ENCODE results near the gene DCAF15.
"Not testable (repeated sequence)": the region's sequence is repeated elsewhere in the genome, so short reads cannot be mapped to it uniquely, and the experiment has no call there.

The DCAF15 gene

DNA sequence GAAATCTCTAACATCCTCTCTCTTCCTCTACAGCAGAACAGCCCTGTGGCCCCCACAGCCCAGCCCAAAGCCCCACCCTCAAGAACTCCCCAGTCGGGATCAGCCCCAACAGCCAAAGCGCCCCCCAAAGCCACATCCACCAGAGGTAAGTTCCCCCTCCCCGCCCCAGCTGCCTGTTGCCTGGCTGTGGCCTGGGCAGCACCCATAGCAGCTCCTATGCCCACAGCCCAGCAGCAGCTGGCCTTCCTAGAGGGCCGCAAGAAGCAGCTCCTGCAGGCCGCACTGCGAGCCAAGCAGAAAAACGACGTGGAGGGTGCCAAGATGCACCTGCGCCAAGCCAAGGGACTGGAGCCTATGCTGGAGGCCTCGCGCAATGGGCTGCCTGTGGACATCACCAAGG, 31.8 kb upstream of the DCAF15 start:
- no peak overlapping the region for H2AFZ ChIP-seq (ENCODE audit: low read depth, low read length)
- H3K36me3 ChIP-seq (replicated peaks; ENCODE audit: low read depth, low read length), result peaks cover 33% of the 10 kb centered on the region
- H3K9ac ChIP-seq (ENCODE audit: low read length), result no peak overlapping the region
- H3K79me2 ChIP-seq (ENCODE audit: low read length), result no peaks in the 10 kb centered on the region
- H3K27me3 ChIP-seq (ENCODE audit: low read depth, low read length), result no peaks in the 10 kb centered on the region
- no peak overlapping the region for H3K27ac ChIP-seq (ENCODE audit: low read length)
- H3K9me3 ChIP-seq (ENCODE audit: insufficient read depth, low read length), result no peaks in the 10 kb centered on the region
- no peak overlapping the region for H3K4me2 ChIP-seq (ENCODE audit: low read length)
- no peaks in the 10 kb centered on the region for H4K20me1 ChIP-seq (ENCODE audit: insufficient read depth, low read length)
- TF ChIP-seq, protein P1, sequence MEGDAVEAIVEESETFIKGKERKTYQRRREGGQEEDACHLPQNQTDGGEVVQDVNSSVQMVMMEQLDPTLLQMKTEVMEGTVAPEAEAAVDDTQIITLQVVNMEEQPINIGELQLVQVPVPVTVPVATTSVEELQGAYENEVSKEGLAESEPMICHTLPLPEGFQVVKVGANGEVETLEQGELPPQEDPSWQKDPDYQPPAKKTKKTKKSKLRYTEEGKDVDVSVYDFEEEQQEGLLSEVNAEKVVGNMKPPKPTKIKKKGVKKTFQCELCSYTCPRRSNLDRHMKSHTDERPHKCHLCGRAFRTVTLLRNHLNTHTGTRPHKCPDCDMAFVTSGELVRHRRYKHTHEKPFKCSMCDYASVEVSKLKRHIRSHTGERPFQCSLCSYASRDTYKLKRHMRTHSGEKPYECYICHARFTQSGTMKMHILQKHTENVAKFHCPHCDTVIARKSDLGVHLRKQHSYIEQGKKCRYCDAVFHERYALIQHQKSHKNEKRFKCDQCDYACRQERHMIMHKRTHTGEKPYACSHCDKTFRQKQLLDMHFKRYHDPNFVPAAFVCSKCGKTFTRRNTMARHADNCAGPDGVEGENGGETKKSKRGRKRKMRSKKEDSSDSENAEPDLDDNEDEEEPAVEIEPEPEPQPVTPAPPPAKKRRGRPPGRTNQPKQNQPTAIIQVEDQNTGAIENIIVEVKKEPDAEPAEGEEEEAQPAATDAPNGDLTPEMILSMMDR (IDR thresholded peaks at IDR 0.05; ENCODE audit: low read depth, low read length), result no peak
- no peak for TF ChIP-seq EZH2phosphoT487 (IDR thresholded peaks at IDR 0.05; ENCODE audit: low read depth)
- no peak overlapping the region for H3K4me3 ChIP-seq (ENCODE audit: low read length)
- no peaks in the 10 kb centered on the region; the same call in 1 of the 2 replicates for H3K4me1 ChIP-seq (ENCODE audit: low read length)

DNA sequence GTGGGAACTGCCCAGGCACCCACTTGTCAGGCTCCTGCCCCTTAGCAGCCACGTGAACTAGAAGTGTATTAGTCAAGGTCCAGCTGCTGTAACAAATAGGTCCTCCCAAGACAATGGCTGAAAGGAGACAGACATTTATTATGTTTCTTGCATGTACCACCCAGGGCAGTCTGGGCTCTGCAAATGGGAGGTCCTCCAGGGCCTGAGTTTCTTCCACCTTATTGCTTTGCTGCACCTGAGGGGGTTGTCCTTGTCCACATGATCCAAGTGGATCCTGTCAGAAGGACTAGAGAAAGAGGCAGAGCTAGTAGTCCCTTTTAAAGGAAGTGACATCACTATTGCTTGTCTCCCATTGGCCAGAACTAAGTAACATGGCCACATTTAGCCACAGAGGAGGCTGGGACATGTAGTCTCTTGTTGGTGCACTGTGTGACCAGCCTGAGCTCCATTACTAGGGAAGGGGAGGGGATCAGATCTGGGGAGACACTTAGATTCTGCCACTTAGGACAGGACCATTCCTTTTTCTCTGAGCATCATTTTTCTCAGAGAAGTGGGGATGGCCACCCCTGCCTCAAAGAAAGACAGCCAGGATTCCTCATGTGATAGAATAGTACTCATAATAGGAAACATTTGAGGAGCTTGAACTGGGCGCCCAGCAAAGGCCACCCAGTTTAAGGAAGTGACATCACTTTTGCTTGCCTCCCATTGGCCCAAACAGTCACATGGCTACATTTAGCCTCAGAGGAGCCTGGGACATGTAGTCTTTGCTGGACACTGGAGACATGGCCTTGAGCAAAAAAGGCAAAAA, 31.2 kb upstream of the DCAF15 start:
- no peaks in the 10 kb centered on the region; the same call in 1 of the 2 replicates for H3K4me1 ChIP-seq (ENCODE audit: low read length)
- no peaks in the 10 kb centered on the region for H3K79me2 ChIP-seq (ENCODE audit: low read length)
- H3K9me3 ChIP-seq (ENCODE audit: insufficient read depth, low read length), result no peaks in the 10 kb centered on the region
- no peak for TF ChIP-seq EZH2phosphoT487 (IDR thresholded peaks at IDR 0.05; ENCODE audit: low read depth)
- TF ChIP-seq, protein P1 (IDR thresholded peaks at IDR 0.05; ENCODE audit: low read depth, low read length), result no peak
- H3K36me3 ChIP-seq (replicated peaks; ENCODE audit: low read depth, low read length), result peaks cover 34% of the 10 kb centered on the region
- H3K9ac ChIP-seq (ENCODE audit: low read length), result no peak overlapping the region
- H2AFZ ChIP-seq (ENCODE audit: low read depth, low read length), result no peak overlapping the region
- 0 out of 2 replicates have a peak overlapping the region, but pooled peaks have one; percentile 6 for H3K4me3 ChIP-seq (ENCODE audit: low read length)
- H4K20me1 ChIP-seq (ENCODE audit: insufficient read depth, low read length), result no peaks in the 10 kb centered on the region
- H3K27me3 ChIP-seq (ENCODE audit: low read depth, low read length), result no peaks in the 10 kb centered on the region
- H3K4me2 ChIP-seq (ENCODE audit: low read length), result peak overlapping the region; percentile 18; the same call in 1 of the 2 replicates
- H3K27ac ChIP-seq (ENCODE audit: low read length), result peak overlapping the region; percentile 3; the same call in 1 of the 2 replicates

DNA sequence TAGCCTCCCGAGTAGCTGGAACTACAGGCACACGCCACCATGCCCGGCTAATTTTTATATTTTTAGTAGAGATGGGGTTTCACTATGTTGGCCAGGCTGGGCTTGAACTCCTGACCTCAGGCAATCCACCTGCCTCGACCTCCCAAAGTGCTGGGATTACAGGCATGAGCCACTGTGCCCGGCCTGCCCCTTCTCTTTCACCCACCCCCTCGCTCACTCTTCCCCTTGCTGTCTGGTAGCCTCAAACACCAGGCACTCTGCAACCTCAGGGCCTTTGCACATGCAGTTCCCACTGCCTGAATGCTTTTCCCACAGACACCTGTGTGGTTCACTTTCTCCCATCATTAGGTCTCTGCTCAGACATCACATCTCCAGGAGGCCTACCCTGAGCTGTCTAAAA, 30.2 kb upstream of the DCAF15 start:
- H3K9me3 ChIP-seq (ENCODE audit: insufficient read depth, low read length); H2AFZ ChIP-seq (ENCODE audit: low read depth, low read length); H4K20me1 ChIP-seq (ENCODE audit: insufficient read depth, low read length); H3K9ac ChIP-seq (ENCODE audit: low read length); H3K27me3 ChIP-seq (ENCODE audit: low read depth, low read length); H3K79me2 ChIP-seq (ENCODE audit: low read length); H3K4me2 ChIP-seq (ENCODE audit: low read length); H3K4me3 ChIP-seq (ENCODE audit: low read length); H3K27ac ChIP-seq (ENCODE audit: low read length); H3K4me1 ChIP-seq (ENCODE audit: low read length): not testable (repeated sequence)
- peaks cover 43% of the 10 kb centered on the region for H3K36me3 ChIP-seq (replicated peaks; ENCODE audit: low read depth, low read length)

DNA sequence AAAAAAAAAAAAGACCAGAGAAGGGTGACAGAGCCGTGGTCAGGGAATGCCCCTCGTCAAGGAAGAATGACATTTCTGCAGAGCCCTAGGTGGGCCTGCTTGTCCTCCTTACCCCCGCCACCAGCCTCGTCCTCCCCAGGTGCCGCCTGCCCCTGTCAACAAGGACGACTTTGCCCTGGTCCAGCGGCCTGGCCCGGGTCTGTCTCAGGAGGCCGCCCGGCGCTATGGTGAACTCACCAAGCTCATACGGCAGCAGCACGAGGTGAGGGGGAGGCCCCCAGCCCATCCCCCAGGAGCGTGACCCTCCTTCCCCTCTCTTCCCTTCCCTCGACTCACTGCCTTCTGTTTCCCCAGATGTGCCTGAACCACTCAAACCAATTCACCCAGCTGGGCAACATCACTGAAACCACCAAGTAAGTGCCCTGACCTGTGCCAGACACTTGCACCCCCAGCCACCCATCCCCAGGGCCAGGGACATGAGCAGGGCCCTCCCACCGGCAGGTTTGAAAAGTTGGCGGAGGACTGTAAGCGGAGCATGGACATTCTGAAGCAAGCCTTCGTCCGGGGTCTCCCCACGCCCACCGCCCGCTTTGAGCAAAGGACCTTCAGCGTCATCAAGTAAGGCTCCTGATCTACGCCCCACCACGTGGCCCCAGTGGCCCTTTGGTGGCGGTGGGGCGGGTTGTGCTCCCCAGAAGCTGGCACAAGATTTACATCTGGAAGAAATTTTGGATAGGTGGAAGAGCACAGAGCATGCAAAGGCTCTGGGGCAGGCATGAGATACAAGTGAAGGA, 28.9 kb upstream of the DCAF15 start:
- TF ChIP-seq, protein P1 (IDR thresholded peaks at IDR 0.05; ENCODE audit: low read depth, low read length), result no peak
- TF ChIP-seq EZH2phosphoT487 (IDR thresholded peaks at IDR 0.05; ENCODE audit: low read depth), result no peak
- Histone ChIP-seq H2AFZ (ENCODE audit: low read depth, low read length) (no peak overlapping the region), H3K9ac (ENCODE audit: low read length) (no peak overlapping the region), H3K4me1 (ENCODE audit: low read length) (no peaks in the 10 kb centered on the region; the same call in 1 of the 2 replicates), H3K79me2 (ENCODE audit: low read length) (no peaks in the 10 kb centered on the region), H3K4me3 (ENCODE audit: low read length) (no peak overlapping the region), H3K27ac (ENCODE audit: low read length) (no peak overlapping the region), H3K4me2 (ENCODE audit: low read length) (no peak overlapping the region), H3K9me3 (ENCODE audit: insufficient read depth, low read length) (no peaks in the 10 kb centered on the region), H4K20me1 (ENCODE audit: insufficient read depth, low read length) (no peaks in the 10 kb centered on the region), H3K36me3 (replicated peaks; ENCODE audit: low read depth, low read length) (peaks cover 45% of the 10 kb centered on the region), H3K27me3 (ENCODE audit: low read depth, low read length) (no peaks in the 10 kb centered on the region)

Data from OCI-LY3 (cell line).